ENCODE data around the gene GOLGA6L2.
"Not testable (repeated sequence)": the region's sequence is repeated elsewhere in the genome, so short reads cannot be mapped to it uniquely, and the experiment has no call there.

GOLGA6L2 gene

GRCh38 chr15:23447107-23447500 lies at the start of gene GOLGA6L2:
GOLGA6L2 (minus strand) TSS chr15:23447243; CDS start chr15:23447181, 62 bp downstream.
- no peak for DNase-seq (ENCODE audit: low read depth)

GRCh38 chr15:23484870-23485269 lies 37.8 kb upstream of the GOLGA6L2 start:
- DNase-seq (ENCODE audit: low read depth) = no peak

GRCh38 chr15:23483821-23484299 lies 36.8 kb upstream of the GOLGA6L2 start:
- no peak for DNase-seq (ENCODE audit: low read depth)

GRCh38 chr15:23482764-23483489 lies 35.9 kb upstream of the GOLGA6L2 start:
- DNase-seq (ENCODE audit: low read depth) = no peak

- DNase-seq (ENCODE audit: low read depth) = no peak
Observed at GRCh38 chr15:23482228-23482627, 35.2 kb upstream of the GOLGA6L2 start.

GRCh38 chr15:23477920-23478319 lies 30.9 kb upstream of the GOLGA6L2 start:
- no peak for DNase-seq (ENCODE audit: low read depth)

GRCh38 chr15:23472678-23473077 lies 25.6 kb upstream of the GOLGA6L2 start:
- DNase-seq (ENCODE audit: low read depth) = no peak

GRCh38 chr15:23472033-23472432 lies 25.0 kb upstream of the GOLGA6L2 start:
- DNase-seq (ENCODE audit: low read depth) = no peak

- no peak for DNase-seq (ENCODE audit: low read depth)
Observed at GRCh38 chr15:23467110-23467600, 20.1 kb upstream of the GOLGA6L2 start.

- DNase-seq (ENCODE audit: low read depth) = no peak
Observed at GRCh38 chr15:23457890-23458289, 10.8 kb upstream of the GOLGA6L2 start.

GRCh38 chr15:23446215-23447106 lies 582 bp downstream of the GOLGA6L2 start:
- DNase-seq (ENCODE audit: low read depth) = no peak

- DNase-seq (ENCODE audit: low read depth) = no peak
Observed at GRCh38 chr15:23444269-23444668, 2.8 kb downstream of the GOLGA6L2 start.

GRCh38 chr15:23441204-23441603 lies 5.8 kb downstream of the GOLGA6L2 start:
- DNase-seq (ENCODE audit: low read depth) = no peak

GRCh38 chr15:23440596-23440995 lies 6.4 kb downstream of the GOLGA6L2 start:
- DNase-seq (ENCODE audit: low read depth) = no peak

GRCh38 chr15:23439513-23439912 lies 7.5 kb downstream of the GOLGA6L2 start:
- DNase-seq (ENCODE audit: low read depth) = no peak

- no peak for DNase-seq (ENCODE audit: low read depth)
Observed at GRCh38 chr15:23438816-23439466, 8.1 kb downstream of the GOLGA6L2 start.

- no peak for DNase-seq (ENCODE audit: low read depth)
Observed at GRCh38 chr15:23437673-23438072, 9.4 kb downstream of the GOLGA6L2 start.

GRCh38 chr15:23437146-23437545 lies 9.9 kb downstream of the GOLGA6L2 start:
- no peak for DNase-seq (ENCODE audit: low read depth)

- DNase-seq (ENCODE audit: low read depth) = no peak
Observed at GRCh38 chr15:23436421-23436820, 10.6 kb downstream of the GOLGA6L2 start.

- DNase-seq (ENCODE audit: low read depth) = not testable (repeated sequence)
Observed at GRCh38 chr15:23434699-23435098, 12.3 kb downstream of the GOLGA6L2 start.

GRCh38 chr15:23425327-23425726 lies 21.7 kb downstream of the GOLGA6L2 start:
- DNase-seq (ENCODE audit: low read depth) = not testable (repeated sequence)
